Measurements from ENCODE around the gene NEDD4. TPM values are rescaled to one million over a fixed set of nuclear protein-coding genes. Genes with fewer than 3 reads are reported as not detected.

Gene NEDD4
- total RNA-seq, 1 experiment from 2014 or later: 18.8 TPM

DNA sequence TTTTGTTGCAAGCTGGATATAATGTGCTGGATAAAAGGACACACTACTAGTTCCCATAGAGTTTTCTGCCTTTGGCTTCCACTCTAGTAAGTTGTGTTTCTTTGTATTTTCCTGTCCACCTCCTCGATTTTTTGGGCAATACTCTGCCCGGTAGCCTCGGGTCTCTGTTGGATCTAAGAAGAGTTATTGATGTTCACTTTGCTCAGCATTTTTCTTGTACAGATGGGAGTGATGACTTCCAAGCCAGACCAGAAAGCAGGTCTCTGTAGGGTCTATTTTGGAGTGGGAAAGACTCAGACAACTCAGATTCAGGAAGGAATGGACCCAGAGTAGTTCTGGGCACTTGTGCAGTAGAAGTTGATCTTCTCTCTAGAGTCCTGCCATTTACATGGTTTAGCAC, 214.5 kb downstream of the NEDD4 start:
- intact Hi-C loops (cut with micrococcal nuclease; ENCODE audit: unreplicated experiment) (no loop called here), in situ Hi-C loops (cut with HindIII; ENCODE audit: low pct_unique_long_range_greater_than_20kb, low sequenced_read_pairs) (no loop called here)
- no peak overlapping the region for H3K4me3 ChIP-seq (ENCODE audit: low read depth in 2 of 2, low read length in 2 of 2)
- TF ChIP-seq REST (IDR thresholded peaks at IDR 0.05; ENCODE audit: insufficient read depth in 1 of 2, low read depth in 2 of 2, low read length in 1 of 2): no peak
- TF ChIP-seq, protein P1, sequence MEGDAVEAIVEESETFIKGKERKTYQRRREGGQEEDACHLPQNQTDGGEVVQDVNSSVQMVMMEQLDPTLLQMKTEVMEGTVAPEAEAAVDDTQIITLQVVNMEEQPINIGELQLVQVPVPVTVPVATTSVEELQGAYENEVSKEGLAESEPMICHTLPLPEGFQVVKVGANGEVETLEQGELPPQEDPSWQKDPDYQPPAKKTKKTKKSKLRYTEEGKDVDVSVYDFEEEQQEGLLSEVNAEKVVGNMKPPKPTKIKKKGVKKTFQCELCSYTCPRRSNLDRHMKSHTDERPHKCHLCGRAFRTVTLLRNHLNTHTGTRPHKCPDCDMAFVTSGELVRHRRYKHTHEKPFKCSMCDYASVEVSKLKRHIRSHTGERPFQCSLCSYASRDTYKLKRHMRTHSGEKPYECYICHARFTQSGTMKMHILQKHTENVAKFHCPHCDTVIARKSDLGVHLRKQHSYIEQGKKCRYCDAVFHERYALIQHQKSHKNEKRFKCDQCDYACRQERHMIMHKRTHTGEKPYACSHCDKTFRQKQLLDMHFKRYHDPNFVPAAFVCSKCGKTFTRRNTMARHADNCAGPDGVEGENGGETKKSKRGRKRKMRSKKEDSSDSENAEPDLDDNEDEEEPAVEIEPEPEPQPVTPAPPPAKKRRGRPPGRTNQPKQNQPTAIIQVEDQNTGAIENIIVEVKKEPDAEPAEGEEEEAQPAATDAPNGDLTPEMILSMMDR (IDR thresholded peaks at IDR 0.05): no peak
- no peak for TF ChIP-seq TCF7L2 (IDR thresholded peaks at IDR 0.05; ENCODE audit: low read depth, low read length)
- no peak for TF ChIP-seq POLR2AphosphoS5 (IDR thresholded peaks at IDR 0.05; ENCODE audit: low read depth, low read length)
- H3K9me3 ChIP-seq (ENCODE audit: control insufficient read depth, insufficient read depth, low read depth, low read length): no peaks in the 10 kb centered on the region
- BruUV-seq (replicated peaks): no TSS peak
- CTCF ChIA-PET: no interaction called here
- no peaks in the 10 kb centered on the region for H3K36me3 ChIP-seq (ENCODE audit: control insufficient read depth, insufficient read depth, low read length)
- no peak overlapping the region for H3K27ac ChIP-seq (ENCODE audit: low read length)
- H3K27me3 ChIP-seq (ENCODE audit: control insufficient read depth, insufficient read depth, low read length): no peaks in the 10 kb centered on the region; the same call in 1 of the 2 replicates
- ATAC-seq (no peak), DNase-seq (ENCODE audit: low read depth, low spot score) (no peak)
- POLR2A ChIA-PET: no interaction called here
- no peaks in the 10 kb centered on the region for H3K4me1 ChIP-seq (ENCODE audit: control insufficient read depth, insufficient read depth, low read length)

All from Panc1 (cell line).